ENCODE data around the gene NAPSA.
"Not testable (repeated sequence)": the region's sequence is repeated elsewhere in the genome, so short reads cannot be mapped to it uniquely, and the experiment has no call there.

Gene NAPSA

DNA sequence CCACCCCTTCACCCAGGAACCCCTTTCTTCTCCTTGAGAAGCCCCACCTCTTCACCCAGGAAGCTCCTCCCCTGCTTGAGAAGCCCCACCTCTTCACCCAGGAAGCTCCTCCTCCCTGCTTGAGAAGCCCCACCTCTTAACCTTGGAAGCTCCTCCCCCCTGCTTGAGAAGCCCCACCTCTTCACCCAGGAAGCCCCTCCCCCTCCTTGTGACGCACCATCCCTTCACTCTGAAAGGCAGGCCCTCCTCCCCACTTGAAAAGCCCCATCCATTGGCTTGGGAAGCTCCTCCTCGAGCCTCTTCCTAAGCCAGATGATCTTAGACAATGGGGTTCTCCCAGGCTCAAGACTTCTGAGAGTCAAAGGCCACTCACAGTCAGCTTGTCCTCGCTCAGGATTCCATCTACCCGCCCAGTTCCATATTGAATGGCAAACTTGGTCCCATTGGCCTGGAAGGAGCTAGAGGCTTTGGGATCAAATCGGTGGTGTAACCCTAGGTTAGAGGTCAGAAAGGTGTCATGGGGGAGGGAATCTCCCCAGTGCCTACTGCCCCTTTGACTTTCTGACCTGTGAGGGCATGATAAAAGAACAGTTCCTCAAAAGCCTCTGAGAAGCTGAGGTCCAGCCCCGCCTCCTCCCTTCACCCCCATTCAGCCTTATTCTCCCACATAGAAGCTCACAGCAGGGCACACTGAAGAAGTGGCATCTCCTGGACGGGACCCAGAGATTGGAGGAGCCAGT is 4.0 kb downstream of the NAPSA start:
- no peak for DNase-seq (ENCODE audit: low read depth in 2 of 2, low spot score in 1 of 2)

DNA sequence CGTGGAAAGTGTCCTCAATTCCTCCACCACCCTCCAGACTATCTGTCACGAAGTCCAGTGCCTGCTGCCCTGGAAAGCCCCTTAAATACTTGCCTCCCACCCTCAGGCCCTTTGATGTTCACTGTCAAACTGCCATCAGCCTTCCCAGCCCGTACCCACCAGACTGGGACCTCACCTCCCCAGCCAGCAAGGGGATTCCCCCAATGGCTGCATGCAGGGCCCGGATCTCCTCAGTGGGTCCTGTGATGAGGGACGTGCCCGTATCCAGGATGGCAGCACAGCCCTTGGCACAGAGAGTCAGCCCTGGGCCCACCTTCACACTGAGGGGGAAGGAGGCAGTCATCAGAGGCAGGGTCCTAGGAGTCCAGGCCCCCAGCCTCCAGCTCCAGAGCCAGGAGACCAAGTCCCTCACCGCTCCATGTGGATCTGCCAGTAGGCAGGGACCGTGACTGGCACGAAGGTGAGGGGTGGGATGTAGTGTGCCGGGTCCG is 6.1 kb downstream of the NAPSA start:
- DNase-seq (ENCODE audit: low read depth in 2 of 2, low spot score in 1 of 2), result no peak

GRCh38 chr19:50358483-50359327 is 6.7 kb downstream of the NAPSA start:
- no peak for DNase-seq (ENCODE audit: low read depth in 2 of 2, low spot score in 1 of 2)

GRCh38 chr19:50357178-50358100 is 8.0 kb downstream of the NAPSA start:
- DNase-seq (ENCODE audit: low read depth in 2 of 2, low spot score in 1 of 2), result peak; percentile 82 to 83

- no peak for DNase-seq (ENCODE audit: low read depth in 2 of 2, low spot score in 1 of 2)
These were observed 8.7 kb downstream of the NAPSA start for GRCh38 chr19:50356691-50357177.

- DNase-seq (ENCODE audit: low read depth in 2 of 2, low spot score in 1 of 2), result not testable (repeated sequence)
These were observed 12.0 kb downstream of the NAPSA start for GRCh38 chr19:50353487-50353880.

GRCh38 chr19:50352242-50352641 is 13.2 kb downstream of the NAPSA start:
- DNase-seq (ENCODE audit: low read depth in 2 of 2, low spot score in 1 of 2), result no peak

- no peak for DNase-seq (ENCODE audit: low read depth in 2 of 2, low spot score in 1 of 2)
These were observed 16.0 kb downstream of the NAPSA start for GRCh38 chr19:50349277-50350057.

DNA sequence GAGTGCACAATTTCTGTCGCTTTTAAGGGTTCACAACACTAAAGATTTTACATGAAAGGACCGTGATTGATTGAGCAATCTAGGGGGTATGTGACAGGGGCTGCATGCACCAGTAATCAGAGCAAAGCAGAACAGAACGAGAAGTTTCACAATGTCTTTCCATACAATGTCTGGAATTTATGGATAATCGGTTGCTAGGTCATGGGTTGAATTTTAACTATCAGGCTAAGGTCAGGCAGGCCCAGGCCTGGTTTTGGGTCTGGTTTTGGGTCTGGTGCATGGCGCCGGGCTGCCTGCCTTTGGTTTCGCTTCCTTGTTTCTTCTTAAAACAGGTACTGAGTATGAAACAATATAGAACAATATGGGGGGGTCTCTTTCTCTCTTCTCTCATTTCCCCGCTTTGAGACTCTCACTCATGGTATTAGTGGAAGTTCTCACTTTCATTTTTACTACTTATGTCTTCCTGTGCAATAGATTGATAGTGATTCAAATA is 18.3 kb downstream of the NAPSA start:
- DNase-seq (ENCODE audit: low read depth in 2 of 2, low spot score in 1 of 2), result not testable (repeated sequence)

- no peak for DNase-seq (ENCODE audit: low read depth in 2 of 2, low spot score in 1 of 2)
These were observed 20.6 kb downstream of the NAPSA start for GRCh38 chr19:50344661-50345318.

- no peak for DNase-seq (ENCODE audit: low read depth in 2 of 2, low spot score in 1 of 2)
These were observed 24.3 kb downstream of the NAPSA start for GRCh38 chr19:50341091-50341564.

DNA sequence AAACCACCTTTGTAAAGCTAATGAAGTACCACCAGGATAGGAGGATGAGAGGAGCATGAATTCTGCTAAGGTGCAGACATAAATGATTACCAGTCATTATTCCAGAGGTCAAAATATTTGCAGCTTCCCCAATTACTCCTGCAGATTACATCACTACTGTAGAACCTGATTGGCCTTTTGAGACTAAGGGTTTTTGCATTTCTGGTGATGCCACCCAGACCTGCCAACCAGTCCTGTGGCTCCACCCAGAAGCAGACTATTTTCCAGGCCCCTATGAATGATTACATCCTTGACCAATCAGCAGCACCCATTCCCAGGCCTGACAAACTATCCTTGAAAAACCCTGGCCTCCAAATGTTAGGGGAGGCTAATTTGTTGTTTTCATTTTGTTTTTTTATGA is 25.1 kb downstream of the NAPSA start:
- DNase-seq (ENCODE audit: low read depth in 2 of 2, low spot score in 1 of 2), result no peak

DNA sequence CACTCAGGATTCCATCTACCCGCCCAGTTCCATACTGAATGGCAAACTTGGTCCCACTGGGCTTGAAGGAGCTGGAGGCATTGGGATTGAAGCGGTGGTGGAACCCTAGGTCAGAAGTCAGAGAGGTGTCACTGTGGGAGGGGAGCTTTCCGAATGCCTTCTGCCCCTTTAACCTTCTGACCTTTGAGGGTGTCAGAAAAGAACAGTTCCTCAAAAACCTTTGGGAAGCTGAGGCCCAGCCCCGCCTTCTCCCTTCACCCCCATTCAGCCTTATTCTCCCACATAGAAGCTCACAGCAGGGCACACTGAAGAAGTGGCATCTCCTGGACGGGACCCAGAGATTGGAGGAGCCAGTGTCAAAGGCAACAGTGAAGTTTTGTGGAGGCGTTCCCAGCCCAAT is 28.4 kb downstream of the NAPSA start:
- not testable (repeated sequence) for DNase-seq (ENCODE audit: low read depth in 2 of 2, low spot score in 1 of 2)

DNA sequence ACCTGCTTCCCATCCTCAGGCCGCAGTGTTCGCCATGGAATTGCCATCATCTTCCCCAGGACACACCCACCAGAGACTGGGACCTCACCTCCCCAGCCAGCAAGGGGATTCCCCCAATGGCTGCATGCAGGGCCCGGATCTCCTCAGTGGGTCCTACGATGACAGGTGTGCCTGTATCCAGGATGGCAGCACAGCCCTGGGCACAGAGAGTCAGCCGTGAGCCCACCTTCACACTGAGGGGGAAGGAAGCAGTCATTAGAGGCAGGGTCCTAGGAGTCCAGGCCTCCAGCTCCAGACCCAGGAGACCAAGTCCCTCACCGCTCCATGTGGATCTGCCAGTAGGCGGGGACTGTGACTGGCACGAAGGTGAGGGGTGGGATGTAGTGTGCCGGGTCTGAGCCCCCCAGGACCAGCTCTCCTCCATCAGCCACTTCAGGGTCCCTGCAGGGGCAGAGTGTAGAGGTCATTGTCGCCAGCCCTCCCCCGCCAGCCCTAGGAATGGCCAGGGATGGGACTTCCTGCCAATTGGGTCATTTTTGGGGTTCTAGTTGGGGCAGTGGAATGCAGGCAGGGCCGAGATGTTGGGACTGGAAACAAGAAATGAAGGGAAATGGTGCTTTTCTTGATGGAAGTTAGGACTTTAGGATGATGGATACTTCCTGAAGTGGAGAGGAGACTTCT is 30.6 kb downstream of the NAPSA start:
- DNase-seq (ENCODE audit: low read depth in 2 of 2, low spot score in 1 of 2), result no peak

- DNase-seq (ENCODE audit: low read depth in 2 of 2, low spot score in 1 of 2), result peak; percentile 50 to 70
These were observed 31.5 kb downstream of the NAPSA start for GRCh38 chr19:50333737-50334617.

- DNase-seq (ENCODE audit: low read depth in 2 of 2, low spot score in 1 of 2), result peak; percentile 78 to 89
These were observed 32.2 kb downstream of the NAPSA start for GRCh38 chr19:50333235-50333736.

DNA sequence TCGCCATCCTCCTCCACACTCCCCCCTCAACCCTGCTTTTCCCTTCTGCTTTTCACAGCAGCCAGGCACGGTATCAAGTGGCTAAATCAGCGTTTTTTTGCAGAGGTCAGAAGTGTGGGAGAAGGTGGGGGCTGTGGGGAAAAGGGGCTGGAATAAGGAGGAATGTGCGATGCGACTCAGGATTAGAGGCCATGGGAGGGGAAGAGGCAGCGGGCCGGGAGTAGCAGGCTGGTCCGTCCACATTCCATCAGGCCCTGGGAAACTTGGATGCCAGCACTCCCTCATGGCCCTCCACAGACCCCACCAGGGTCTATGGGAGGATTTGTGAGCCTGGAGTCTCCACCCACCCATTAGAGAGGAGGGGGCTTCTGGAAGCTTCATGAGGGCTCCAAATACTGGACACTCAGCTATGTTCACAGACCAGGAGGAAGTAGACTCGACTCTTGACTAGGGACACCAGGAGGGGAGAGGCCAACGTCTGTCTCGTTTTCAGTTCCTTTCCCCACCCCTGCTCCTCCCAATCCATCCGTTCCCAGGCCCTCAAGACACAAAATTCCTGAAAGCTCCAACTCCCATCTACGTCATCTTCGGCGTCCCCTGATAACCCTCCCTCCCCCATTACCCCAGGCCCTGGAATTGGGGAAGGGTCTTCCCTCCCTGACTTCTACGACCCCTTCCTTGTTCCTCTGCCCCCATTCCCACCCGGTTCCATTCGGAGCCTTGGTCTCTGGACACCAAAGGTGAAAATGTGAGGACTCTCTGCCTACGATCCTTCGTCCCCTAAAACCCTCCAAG is 33.0 kb downstream of the NAPSA start:
- DNase-seq (ENCODE audit: low read depth in 2 of 2, low spot score in 1 of 2), result no peak

Measured in stimulated activated CD8-positive, alpha-beta memory T cell treated with anti-CD3 and anti-CD28 coated beads, Interleukin-4, amount 100 ng/mL, for 4 hours (primary cell).